ENCODE measurements around the gene IL7R.

GRCh38 chr5:35926389-35927051 lies 69.8 kb downstream of the IL7R start:
- TF ChIP-seq, protein P1, sequence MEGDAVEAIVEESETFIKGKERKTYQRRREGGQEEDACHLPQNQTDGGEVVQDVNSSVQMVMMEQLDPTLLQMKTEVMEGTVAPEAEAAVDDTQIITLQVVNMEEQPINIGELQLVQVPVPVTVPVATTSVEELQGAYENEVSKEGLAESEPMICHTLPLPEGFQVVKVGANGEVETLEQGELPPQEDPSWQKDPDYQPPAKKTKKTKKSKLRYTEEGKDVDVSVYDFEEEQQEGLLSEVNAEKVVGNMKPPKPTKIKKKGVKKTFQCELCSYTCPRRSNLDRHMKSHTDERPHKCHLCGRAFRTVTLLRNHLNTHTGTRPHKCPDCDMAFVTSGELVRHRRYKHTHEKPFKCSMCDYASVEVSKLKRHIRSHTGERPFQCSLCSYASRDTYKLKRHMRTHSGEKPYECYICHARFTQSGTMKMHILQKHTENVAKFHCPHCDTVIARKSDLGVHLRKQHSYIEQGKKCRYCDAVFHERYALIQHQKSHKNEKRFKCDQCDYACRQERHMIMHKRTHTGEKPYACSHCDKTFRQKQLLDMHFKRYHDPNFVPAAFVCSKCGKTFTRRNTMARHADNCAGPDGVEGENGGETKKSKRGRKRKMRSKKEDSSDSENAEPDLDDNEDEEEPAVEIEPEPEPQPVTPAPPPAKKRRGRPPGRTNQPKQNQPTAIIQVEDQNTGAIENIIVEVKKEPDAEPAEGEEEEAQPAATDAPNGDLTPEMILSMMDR (IDR thresholded peaks at IDR 0.05): peak; percentile 67 to 87 (median 79)
- no peak for TF ChIP-seq POLR2A (IDR thresholded peaks at IDR 0.05)
